Cardiac fibroblast (primary cell): ENCODE results near the gene SCAF8.
"Not testable (repeated sequence)": the region's sequence is repeated elsewhere in the genome, so short reads cannot be mapped to it uniquely, and the experiment has no call there.

Experiments used
- DNase-seq, 2 donors: peaks; one replicate each; pipeline versions ENCODE4 v3.0.0 to v3.0.0-alpha.2; 2010; ENCODE audit warnings: low read depth in 2 of 2
- H3K4me3 ChIP-seq, 2 donors: replicated peaks in 1 of 2; 1 replicate in 1 of 2; 2 replicates in 1 of 2; pipeline ENCODE4 v1.5.1; 2011; ENCODE audit warnings: low read depth in 2 of 2, low read length in 2 of 2, mild to moderate bottlenecking in 2 of 2, moderate library complexity in 1 of 2
- TF ChIP-seq, protein P1 (sequence below): IDR thresholded peaks from one replicate; pipeline ENCODE4 v1.5.1; 2011; ENCODE audit warnings: low read depth, mild to moderate bottlenecking, low read length, inconsistent platforms

The SCAF8 gene

DNA sequence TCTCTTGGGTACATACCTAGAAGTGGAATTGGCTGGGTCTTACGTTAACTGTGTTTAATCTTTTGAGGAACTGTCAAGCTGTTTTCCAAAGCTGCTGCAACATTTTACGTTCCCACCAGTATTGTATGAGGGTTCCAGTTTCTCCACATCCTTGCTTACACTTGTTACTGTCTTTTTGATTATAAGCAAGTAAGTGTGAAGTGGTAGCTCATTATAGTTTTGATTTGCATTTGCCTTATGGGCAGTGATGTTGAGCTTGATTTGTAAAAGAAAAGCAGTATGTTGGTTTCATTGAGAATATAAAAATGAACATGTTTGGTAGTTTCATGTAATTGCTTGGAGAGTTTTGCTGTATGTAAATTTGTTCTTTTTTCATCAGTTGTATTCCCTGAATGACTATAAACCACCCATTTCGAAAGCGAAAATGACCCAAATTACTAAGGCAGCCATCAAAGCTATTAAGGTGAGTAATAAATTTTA lies 40.4 kb downstream of the SCAF8 start:
- H3K4me3 ChIP-seq = no peak overlapping the region
- no peak for DNase-seq
- TF ChIP-seq, protein P1, sequence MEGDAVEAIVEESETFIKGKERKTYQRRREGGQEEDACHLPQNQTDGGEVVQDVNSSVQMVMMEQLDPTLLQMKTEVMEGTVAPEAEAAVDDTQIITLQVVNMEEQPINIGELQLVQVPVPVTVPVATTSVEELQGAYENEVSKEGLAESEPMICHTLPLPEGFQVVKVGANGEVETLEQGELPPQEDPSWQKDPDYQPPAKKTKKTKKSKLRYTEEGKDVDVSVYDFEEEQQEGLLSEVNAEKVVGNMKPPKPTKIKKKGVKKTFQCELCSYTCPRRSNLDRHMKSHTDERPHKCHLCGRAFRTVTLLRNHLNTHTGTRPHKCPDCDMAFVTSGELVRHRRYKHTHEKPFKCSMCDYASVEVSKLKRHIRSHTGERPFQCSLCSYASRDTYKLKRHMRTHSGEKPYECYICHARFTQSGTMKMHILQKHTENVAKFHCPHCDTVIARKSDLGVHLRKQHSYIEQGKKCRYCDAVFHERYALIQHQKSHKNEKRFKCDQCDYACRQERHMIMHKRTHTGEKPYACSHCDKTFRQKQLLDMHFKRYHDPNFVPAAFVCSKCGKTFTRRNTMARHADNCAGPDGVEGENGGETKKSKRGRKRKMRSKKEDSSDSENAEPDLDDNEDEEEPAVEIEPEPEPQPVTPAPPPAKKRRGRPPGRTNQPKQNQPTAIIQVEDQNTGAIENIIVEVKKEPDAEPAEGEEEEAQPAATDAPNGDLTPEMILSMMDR = no peak

DNA sequence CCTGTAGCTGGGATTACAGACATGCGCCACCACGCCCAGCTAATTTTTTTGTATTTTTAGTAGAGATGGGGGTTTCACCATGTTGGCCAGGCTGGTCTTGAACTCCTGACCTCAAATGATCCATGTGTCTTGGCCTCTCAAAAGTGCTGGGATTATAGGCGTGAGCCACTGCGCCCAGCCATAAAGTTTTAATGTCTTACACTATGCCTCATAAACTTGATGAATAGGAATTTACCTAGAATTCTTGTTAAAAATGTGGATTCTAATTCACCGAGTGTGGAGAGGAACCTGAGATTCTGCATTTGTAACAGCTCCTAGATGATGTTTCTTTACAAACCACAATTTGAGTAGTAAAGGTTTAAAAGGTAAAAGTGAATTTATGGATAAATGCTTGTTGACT lies 45.9 kb downstream of the SCAF8 start:
- not testable (repeated sequence) for H3K4me3 ChIP-seq, DNase-seq

DNA sequence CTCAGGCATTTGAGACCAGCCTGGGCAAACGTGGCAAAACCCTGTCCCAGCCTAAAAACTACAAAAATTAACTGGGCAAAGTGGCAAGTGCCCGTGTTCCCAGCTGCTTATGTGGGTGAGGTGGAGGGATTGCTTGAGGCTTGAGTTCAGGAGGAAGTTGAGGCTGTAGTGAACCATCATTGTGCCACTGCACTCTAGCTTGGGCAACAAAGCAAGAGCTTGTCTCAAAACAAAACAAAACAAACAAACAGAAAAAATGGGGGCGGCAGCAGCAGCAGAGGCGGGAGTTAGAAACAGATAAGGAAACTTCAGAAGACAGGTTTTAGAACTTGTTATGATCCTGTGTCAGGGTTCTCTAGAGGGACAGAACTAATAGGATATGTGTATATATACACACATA lies 49.0 kb downstream of the SCAF8 start:
- DNase-seq = no peak
- TF ChIP-seq, protein P1 = no peak
- no peak overlapping the region for H3K4me3 ChIP-seq

DNA sequence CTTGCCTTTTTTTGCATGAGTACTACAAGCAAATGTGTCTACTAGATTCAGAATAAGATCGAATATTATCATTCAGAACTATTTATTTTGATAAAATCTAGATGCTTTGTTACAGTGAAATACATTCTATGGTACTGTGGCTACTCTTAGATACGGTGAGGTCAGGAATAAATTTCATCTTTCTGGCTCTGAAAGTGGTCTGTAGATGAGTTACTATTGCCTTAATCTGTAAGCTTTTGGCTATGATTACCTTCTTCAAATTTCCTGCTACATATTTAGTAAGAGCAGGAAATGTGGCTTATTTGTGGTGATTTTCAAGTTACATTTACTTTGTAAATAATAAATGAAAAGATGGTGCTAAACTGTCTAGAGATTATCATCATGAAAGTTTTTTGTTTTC lies 50.0 kb downstream of the SCAF8 start:
- H3K4me3 ChIP-seq = no peak overlapping the region
- TF ChIP-seq, protein P1 = no peak
- DNase-seq = no peak

DNA sequence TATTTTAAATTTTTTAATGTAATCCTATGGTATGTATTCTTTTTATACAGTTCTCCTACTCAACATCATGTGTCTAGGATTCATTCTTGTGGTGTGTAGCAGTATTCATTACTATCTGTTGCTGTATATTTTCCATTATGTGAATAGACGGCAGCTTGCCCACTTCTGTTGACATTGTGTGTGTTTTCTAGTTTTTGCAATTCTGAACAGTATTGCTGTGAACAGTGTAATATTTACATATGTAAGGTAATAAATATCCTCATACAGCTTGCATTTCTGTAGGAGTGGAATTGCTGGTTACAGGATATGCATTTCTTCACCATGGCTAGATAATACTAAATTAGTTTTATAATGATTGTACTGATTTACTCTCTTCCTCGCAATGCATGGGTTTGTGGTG lies 51.9 kb downstream of the SCAF8 start:
- no peak overlapping the region for H3K4me3 ChIP-seq
- TF ChIP-seq, protein P1 = no peak
- no peak for DNase-seq

DNA sequence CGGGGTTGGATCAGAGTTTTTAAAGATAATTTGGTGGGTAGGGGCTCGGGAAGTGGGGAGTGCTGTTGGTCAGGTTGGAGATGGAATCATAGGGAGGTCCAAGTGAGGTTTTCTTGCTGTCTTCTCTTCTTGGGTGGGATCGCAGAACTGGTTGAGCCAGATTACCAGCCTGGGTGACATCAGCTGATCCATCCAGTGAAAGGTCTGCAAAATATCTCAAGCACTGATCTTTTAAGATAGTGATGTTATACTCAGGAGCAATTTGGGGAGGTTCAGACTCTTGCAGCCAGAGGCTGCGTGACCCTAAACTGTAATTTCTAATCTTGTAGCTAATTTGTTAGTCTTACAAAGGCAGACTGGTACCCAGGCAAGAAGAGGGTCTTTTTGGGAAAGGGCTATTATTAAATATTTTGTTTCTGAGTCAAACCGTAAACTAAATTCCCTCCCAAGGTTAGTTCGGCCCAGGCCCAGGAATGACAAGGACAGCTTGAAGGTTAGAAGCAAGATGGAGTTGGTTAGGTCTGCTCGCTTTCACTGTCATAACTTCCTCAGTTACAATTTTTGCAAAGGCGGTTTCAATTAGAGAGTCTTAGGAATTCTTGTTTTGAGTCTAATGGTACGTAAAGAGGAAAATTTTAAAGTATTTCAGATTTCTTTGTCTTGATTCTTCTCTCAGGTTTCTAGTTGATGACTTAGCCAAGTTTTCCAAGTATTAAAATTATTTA lies 53.1 kb downstream of the SCAF8 start:
- TF ChIP-seq, protein P1 = no peak
- H3K4me3 ChIP-seq = no peak overlapping the region
- no peak for DNase-seq

DNA sequence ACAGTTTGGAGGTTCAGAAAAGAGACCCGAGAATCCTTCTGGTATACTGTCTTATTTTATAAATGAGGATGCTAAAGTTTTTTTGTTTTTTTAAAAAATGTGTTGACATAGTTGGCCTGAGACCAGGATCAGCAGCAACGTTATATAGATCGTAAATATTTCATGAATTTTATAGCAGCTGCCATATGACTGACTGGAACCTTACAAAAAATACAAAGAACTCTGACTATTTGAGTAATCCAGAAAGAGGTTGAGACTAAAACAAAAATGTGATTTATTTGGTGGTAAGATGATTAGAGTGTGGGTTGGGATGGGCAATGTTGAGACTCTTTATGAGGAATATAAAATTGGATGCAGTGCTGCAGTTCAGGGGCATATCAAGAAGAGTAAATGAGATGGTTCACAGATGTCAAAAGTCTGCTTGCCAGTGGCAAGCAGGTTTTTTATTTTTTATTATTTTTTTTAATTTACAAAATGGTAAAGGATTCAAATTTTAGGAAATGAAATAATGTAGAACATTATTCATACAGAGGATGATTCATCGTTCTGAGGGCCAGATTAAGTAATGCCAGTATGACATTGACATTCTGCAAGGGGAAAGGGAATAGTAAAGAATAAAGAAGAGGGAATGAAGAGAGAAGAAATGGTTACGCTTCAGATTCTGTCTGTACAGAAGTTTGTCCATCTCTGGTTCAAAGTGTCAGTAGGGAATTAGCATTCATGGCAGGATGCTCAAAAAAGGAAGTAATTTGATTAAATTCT lies 58.5 kb downstream of the SCAF8 start:
- TF ChIP-seq, protein P1 = no peak
- DNase-seq = peak; percentile 13 to 61
- H3K4me3 ChIP-seq = no peak overlapping the region
